ENCODE measurements around the gene PUSL1. TPM values are rescaled to one million over a fixed set of nuclear protein-coding genes. Genes with fewer than 3 reads are reported as not detected.

The PUSL1 gene
- total and polyA plus RNA-seq, 2 of the 13 experiments (the other 11 are each of a cell fraction or from before 2014, with no cell fraction given): 8.3 to 22.2 TPM

GRCh38 chr1:1306661-1307260 lies 1.6 kb upstream of the PUSL1 start (continued):
- 0 out of 4 replicates have a peak, but pooled peaks of 1 of the 2 experiments have one; percentile 25 for TF ChIP-seq NR2F1 (CRISPR knock-in tag; IDR thresholded peaks at IDR 0.05)
- peak; percentile 33; the same call in 1 of the 2 replicates for TF ChIP-seq DPF2 (CRISPR knock-in tag; IDR thresholded peaks at IDR 0.05; ENCODE audit: borderline replicate concordance, low read depth)
- TF ChIP-seq ZNF614 (CRISPR knock-in tag; IDR thresholded peaks at IDR 0.05; ENCODE audit: borderline replicate concordance): peak; percentile 10; the same call in 1 of the 2 replicates
- TF ChIP-seq ZNF879 (CRISPR knock-in tag; IDR thresholded peaks at IDR 0.05): no peak
- TF ChIP-seq ZNF510 (CRISPR knock-in tag; IDR thresholded peaks at IDR 0.05; ENCODE audit: low read depth): no peak
- TF ChIP-seq ZNF414 (CRISPR knock-in tag; IDR thresholded peaks at IDR 0.05): peak; percentile 77; the same call in 1 of the 2 replicates
- TF ChIP-seq ZNF180 (CRISPR knock-in tag; IDR thresholded peaks at IDR 0.05; ENCODE audit: borderline replicate concordance, low read depth): no peak
- no peak for TF ChIP-seq REXO4 (CRISPR knock-in tag; IDR thresholded peaks at IDR 0.05; ENCODE audit: borderline replicate concordance)
- no peak for TF ChIP-seq FOXO1 (CRISPR knock-in tag; IDR thresholded peaks at IDR 0.05)
- TF ChIP-seq ZNF383 (CRISPR knock-in tag; IDR thresholded peaks at IDR 0.05; ENCODE audit: borderline replicate concordance): no peak; the same call in 1 of the 2 replicates
- no peak for TF ChIP-seq ZNF430 (CRISPR knock-in tag; IDR thresholded peaks at IDR 0.05)
- peak; percentile 53; the same call in 1 of the 2 replicates for TF ChIP-seq ZNF143 (CRISPR knock-in tag; IDR thresholded peaks at IDR 0.05)
- no peak for TF ChIP-seq ZNF335 (CRISPR knock-in tag; IDR thresholded peaks at IDR 0.05)
- TF ChIP-seq MXD4 (CRISPR knock-in tag; IDR thresholded peaks at IDR 0.05): no peak
- peak; percentile 77; the same call in 1 of the 2 replicates for TF ChIP-seq NR0B2 (CRISPR knock-in tag; IDR thresholded peaks at IDR 0.05)
- TF ChIP-seq ZNF782 (CRISPR knock-in tag; IDR thresholded peaks at IDR 0.05; ENCODE audit: borderline replicate concordance): no peak
- TF ChIP-seq ZNF317 (CRISPR knock-in tag; IDR thresholded peaks at IDR 0.05): no peak
- peak; percentile 57 for TF ChIP-seq BHLHE40 (IDR thresholded peaks at IDR 0.05; ENCODE audit: low read length)
- TF ChIP-seq AKAP8 (CRISPR knock-in tag; IDR thresholded peaks at IDR 0.05): peak; percentile 95
- TF ChIP-seq ZFP90 (CRISPR knock-in tag; IDR thresholded peaks at IDR 0.05; ENCODE audit: borderline replicate concordance): no peak
- peak; percentile 45; the same call in 1 of the 2 replicates for TF ChIP-seq ZNF609 (CRISPR knock-in tag; IDR thresholded peaks at IDR 0.05; ENCODE audit: borderline replicate concordance)
- TF ChIP-seq FOXA1 (IDR thresholded peaks at IDR 0.05): no peak
- peak; percentile 21; the same call in 1 of the 2 replicates for TF ChIP-seq FOXA1 (CRISPR knock-in tag; IDR thresholded peaks at IDR 0.05)
- no peak for TF ChIP-seq RBFOX2 (IDR thresholded peaks at IDR 0.05; ENCODE audit: low read depth, low read length)
- no peak for TF ChIP-seq CC2D1A (CRISPR knock-in tag; IDR thresholded peaks at IDR 0.05)
- TF ChIP-seq ZNF777 (CRISPR knock-in tag; IDR thresholded peaks at IDR 0.05): no peak
- TF ChIP-seq TRIM24 (CRISPR knock-in tag; IDR thresholded peaks at IDR 0.05): no peak

Data from HepG2 (cell line).